CD4-positive, alpha-beta T cell treated with Interleukin-4 for 1 hour (primary cell): ENCODE results near the gene SLC12A5.

Experiments used
- DNase-seq, 2 donors: peaks; one replicate each; pipeline ENCODE4 v3.0.0-alpha.2; 2020 to 2022

The SLC12A5 gene

GRCh38 chr20:46028110-46028509, 905 bp upstream of the SLC12A5 start:
- no peak for DNase-seq

GRCh38 chr20:46030284-46031013, 1.4 kb downstream of the SLC12A5 start:
- DNase-seq = no peak

- no peak for DNase-seq
Observed at GRCh38 chr20:46031014-46031569, 2.1 kb downstream of the SLC12A5 start.

- DNase-seq = no peak
Observed at GRCh38 chr20:46031701-46032254, 2.8 kb downstream of the SLC12A5 start.

GRCh38 chr20:46034039-46034438, 5.0 kb downstream of the SLC12A5 start:
- DNase-seq = no peak

- no peak for DNase-seq
Observed at GRCh38 chr20:46035253-46035652, 6.2 kb downstream of the SLC12A5 start.

- no peak for DNase-seq
Observed at GRCh38 chr20:46035713-46036112, 6.7 kb downstream of the SLC12A5 start.

GRCh38 chr20:46036370-46036769, 7.4 kb downstream of the SLC12A5 start:
- DNase-seq = no peak

GRCh38 chr20:46037036-46037435, 8.0 kb downstream of the SLC12A5 start:
- DNase-seq = no peak

- DNase-seq = peak in 1 of 2 donors; percentile 31
Observed at GRCh38 chr20:46040902-46041535, 12.0 kb downstream of the SLC12A5 start.

GRCh38 chr20:46043556-46043955, 14.5 kb downstream of the SLC12A5 start:
- no peak for DNase-seq

- DNase-seq = no peak
Observed at GRCh38 chr20:46044896-46045295, 15.9 kb downstream of the SLC12A5 start.

- DNase-seq = no peak
Observed at GRCh38 chr20:46046588-46047310, 17.7 kb downstream of the SLC12A5 start.

GRCh38 chr20:46047821-46048220, 18.8 kb downstream of the SLC12A5 start:
- DNase-seq = no peak

- no peak for DNase-seq
Observed at GRCh38 chr20:46049190-46049589, 20.2 kb downstream of the SLC12A5 start.

GRCh38 chr20:46049815-46050214, 20.8 kb downstream of the SLC12A5 start:
- DNase-seq = no peak

GRCh38 chr20:46050444-46050843, 21.4 kb downstream of the SLC12A5 start:
- DNase-seq = no peak

- no peak for DNase-seq
Observed at GRCh38 chr20:46050885-46051284, 21.9 kb downstream of the SLC12A5 start.

GRCh38 chr20:46051556-46052308, 22.7 kb downstream of the SLC12A5 start:
- DNase-seq = no peak

- DNase-seq = no peak
Observed at GRCh38 chr20:46053416-46053815, 24.4 kb downstream of the SLC12A5 start.

- DNase-seq = no peak
Observed at GRCh38 chr20:46054606-46055005, 25.6 kb downstream of the SLC12A5 start.

GRCh38 chr20:46055269-46055668, 26.3 kb downstream of the SLC12A5 start:
- no peak for DNase-seq
